SIG-M5 treated with dmso at 0.1 percent for 504 hours (cell line): Measurements from ENCODE around the gene CTNNBIP1.

Source experiments
- DNase-seq: peaks from one replicate; lab custom pipeline; 2025; ENCODE audit not compliant: unreplicated experiment; lab: John Stamatoyannopoulos, UW

The CTNNBIP1 gene

DNA sequence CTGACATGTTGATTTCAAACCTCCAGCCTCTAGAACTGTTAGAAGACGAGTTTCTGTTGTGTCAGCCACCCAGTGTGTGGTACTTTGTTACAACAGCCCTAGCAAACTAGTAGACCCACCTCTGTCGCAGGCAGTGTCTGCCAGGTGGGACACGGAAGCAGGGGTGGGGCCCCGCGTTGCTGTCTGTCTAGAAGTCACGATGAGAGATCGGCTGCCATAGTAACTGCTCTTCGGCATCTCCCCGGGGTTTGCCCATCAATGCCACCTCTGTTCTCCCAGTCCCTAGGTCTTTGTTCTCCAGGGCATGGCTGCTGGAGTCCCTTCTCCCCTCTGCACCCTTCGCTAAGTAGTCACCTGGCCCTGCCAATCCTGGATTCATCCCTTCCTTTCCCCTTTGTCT is 71.1 kb downstream of the CTNNBIP1 start:
- DNase-seq, result no peak

DNA sequence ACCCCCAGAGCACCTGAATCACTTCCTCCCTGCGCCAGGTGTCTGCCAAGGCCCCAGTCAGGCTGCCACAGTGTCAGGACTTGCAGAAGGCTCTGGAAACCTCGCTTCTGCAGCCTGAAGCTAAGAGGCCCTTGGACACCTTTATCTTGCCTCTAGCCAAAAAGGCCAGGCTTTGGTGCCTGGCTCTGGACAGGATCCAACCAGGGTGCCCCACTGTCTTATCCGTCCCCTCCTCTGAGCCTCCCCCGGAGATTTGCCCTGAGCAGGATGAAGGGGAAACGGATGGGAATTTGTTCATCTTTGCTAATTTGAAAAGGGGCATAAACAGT is 73.5 kb downstream of the CTNNBIP1 start:
- DNase-seq, result no peak

DNA sequence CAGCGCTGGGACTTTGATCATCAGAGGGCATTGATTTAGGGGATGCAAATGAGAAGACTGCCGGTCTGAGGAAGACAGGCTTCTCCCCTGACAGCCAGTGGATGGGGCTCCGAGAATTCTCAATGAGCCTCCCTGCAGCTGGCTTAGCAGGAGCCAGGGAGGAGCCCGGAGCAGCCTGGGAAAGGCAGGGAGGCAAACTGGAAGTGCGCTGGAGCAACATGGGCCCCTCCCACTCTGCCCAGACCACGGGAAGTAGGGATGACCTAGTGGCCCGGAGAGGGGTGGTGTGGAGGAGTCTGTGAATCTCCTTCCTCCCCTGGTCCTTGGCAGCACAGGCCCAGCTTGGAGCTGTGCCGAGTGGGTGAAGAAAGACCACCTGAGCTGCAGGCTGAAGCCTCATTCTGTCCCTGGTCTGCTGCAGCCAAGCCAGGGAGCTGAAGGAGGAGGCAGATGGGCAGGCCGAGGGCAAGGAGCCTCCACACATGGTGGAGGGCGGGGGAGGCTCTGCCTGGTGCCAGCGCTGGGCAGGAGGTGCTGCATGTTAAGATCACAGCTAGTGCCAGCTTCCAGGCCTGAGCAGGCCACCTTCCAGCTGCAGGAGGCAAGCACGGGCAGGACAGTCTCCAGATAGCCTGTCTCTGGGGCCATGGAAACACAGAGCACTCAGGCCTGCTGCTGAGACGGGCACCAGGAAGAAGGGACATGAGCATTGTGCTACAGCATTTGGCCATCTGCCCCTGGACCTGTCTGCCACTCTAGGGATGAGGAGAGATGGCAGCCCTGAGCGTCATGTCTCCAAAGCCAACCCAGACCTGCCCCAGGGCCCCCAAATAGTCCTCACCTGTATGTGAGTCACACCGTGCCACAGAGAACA is 74.1 kb downstream of the CTNNBIP1 start:
- no peak for DNase-seq

DNA sequence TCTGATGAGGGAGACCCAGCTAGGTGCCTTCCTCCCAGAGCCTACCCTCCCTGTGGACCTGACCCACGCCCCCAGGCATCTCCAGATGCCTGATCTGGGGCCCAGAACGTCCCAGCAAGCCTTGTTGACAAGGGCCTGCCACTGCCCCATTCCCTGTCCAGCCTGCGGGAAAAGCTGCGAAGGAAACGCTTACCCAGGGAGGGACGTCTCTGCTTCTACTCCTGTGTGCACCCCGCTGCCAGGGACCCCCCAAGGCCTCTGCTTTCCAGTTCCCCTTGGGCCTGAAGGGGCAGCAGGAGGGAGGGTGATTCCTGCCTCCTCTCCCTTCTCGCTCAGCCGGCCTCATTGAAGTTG is 74.7 kb downstream of the CTNNBIP1 start:
- DNase-seq, result no peak

DNA sequence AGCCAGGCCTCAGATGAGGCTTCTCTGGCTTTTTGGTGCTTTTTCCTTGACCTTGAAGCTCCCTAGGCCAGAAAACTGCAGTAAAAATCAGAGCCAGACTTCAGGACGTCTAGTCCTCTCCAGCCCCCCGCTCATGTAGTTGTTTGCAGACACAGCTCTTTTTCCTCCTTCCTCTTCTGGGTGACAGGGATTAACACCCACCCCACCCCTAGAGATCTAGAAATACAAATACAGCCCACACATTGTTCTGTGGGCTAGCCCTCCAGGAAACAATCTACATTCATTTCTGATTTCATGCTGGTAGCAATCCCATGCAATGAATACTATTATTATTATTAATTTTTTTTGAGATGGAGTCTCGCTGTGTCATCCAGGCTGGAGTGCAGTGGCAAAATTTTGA is 76.4 kb downstream of the CTNNBIP1 start:
- no peak for DNase-seq

DNA sequence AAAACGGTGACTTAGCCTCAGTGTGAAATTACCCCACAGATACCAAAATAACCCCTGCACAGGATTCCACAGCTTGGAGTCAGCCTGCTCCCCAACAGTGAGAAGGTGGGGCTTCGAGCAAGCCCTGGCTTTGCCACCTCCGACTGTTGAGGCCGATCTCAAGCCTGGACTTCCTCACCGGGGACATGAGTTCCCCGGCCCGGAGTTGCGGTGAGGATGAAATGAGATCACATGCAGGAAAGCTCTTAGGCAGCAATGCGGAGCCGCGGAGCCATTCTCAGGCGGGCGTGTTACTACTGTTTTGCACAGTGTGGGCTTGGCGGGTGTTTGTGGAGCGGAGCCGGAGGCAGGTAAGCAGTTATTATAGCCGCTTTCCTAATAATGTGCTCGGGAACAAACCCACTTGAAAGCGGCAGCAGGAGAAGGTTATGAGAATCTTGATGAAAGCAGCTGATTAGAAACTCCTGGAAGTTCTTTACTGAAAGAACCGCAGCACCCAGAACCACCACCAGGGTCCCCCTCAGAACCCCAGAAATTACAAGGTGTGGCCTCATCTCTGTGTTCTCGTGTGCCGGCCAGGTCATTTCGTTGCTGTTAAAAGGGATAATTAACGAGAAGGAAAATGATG is 82.4 kb downstream of the CTNNBIP1 start:
- DNase-seq, result no peak

DNA sequence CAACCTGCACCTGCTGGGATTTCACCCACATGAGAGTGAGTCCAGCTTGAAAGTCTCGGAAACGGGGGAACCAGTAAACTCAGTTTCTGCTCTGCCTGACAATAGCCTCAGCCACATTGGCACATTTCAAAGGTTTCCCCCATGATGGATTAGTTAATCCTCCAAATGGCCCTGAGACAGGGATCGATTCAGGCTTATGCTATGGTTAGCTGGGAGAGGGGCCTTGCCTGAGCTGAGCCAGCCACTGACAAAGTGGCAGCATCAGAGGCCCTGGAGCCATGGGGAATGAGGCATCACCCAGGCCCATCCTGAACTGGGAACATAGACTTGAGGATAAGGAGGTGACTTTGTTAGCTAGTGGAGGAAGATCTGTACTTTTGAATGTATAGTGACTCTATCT is 83.5 kb downstream of the CTNNBIP1 start:
- DNase-seq, result no peak

DNA sequence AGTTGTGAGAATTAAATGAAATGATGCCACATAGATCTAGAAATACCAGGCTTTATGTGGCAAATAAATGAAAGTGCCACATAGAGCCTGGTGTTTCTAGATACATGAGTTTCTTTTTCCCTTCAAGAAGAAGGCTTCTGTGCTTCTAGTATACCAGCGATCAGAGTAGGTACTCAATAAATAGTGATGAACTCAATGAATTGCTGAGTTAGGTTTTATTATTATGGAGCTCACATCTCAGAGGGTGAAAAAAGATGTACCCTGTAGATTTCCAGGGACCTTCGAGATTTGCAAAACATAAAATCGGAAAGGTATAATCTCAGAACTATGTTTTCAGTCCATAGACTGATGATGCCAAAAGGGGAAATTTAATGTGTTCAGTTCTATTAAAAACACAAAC is 84.0 kb downstream of the CTNNBIP1 start:
- DNase-seq, result no peak

DNA sequence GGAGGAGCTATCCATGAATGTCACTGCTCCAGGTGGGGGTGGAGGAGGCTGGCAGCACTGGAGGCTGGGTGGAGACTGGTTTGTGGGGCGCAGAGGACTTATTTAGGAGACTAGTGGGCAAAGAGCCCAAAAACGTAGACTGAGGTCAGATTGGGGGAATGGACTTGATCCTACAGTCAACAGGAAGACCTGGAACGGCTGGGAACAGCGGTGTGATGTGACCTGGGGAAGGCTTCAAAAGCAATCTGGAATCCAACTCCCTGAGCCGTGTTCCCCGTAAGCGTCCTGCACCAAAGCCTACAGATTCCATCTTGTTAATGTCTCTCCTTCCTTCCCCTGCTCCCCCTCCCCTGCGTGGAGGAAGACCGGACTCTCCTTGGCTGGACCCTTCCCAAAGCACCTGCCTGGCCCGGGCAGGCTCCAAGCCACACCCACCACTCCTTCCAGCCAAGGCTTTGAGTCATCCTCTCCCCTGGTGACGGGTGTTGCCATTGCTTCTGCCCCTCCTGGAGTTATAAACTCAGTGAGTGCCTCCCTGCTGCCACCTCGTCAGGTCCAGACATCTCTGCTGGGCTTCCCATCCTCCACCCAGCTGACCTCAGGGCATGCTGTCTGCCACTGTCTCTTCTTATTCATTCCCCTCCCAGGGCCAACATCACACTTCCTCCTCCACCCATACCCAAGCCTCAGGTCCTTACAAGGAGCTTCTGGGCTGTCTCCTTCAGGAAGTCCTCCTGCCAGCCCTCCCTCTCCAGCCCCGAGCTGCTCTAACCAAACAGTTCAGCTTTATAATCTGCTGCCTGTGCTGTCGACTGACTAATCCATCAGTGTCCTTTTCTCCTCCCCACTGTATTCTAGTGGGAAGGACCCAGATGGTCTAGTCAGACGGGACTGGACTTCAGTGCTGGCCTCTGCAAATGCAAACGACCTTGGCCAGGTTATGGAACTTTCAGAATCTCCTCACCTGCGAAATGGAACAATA is 84.7 kb downstream of the CTNNBIP1 start:
- DNase-seq, result peak; percentile 83

DNA sequence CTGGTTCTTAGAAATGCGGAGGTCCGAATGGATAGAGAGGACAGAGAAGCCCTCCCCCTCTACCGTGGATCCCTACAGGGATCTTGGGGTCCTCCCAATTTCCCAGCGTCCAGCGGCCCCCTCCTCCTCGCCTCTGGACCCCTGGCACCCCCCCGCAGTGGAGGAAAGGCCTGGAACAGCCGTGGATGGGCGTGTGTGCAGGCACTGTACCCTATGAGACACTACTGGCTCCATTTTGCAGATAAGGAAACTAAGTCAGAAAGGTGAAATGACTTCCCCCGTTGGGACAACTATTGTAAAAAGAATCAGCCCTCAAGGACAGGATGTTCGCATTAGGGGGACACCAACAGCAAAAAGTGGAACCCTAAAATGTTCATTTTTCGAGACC is 85.4 kb downstream of the CTNNBIP1 start:
- no peak for DNase-seq

DNA sequence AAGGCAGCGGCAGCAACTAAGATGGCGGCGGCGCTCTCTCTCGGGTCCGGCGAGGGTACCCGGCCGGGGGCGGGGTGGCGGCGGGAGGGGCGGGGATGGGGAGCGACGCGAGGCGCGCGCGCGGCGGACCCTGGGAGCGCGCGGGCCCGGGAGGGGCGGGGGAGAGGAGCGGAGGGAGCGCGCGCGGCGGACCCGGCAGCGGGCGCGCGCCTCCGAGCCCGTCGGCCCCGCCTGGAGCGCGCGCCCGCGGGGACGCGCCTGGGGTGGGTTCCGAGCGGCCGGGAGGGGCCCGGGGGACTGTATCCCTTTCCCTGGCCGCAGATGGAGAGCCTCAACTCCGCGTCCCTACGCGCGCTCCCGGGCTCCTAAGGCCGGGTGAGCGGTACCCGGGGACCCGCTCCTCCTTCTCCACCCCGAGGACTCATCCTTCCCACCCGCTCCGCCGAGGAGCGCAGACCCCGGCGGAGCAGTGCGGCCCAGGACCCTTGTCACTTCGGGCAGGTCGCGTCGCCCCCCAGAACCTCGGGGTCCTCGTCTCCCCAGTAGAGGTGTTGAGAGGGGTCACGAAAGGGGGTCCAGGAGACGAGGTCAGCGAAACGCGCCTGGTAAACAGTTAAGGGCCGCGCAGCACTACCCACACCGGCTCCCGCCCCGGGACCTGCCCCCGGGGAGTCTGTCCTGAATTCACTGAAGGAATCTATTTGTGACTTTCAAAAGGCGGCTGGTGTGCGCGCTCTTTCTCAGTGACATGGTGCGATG is 85.9 kb downstream of the CTNNBIP1 start, which contains the start of gene CLSTN1:
Gene CLSTN1 (minus strand): TSS at position 23 of the 759 bp plus-strand sequence. CDS start 232 bp downstream, outside the sequence.
- DNase-seq, result peak; percentile 69

DNA sequence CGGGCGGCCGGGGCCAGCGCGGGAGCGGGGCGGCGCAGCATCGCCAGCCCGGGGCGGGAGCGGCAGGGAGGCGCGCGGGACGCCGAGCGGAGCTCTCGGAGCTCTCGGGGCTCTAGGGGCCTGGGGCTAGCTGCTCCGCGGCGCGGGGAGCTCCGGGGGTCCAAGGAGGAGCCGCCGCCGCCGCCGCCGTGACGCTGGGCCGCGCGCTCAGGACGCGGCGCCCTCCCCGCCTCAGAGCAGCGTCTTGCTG is 86.5 kb downstream of the CTNNBIP1 start:
- DNase-seq, result no peak

DNA sequence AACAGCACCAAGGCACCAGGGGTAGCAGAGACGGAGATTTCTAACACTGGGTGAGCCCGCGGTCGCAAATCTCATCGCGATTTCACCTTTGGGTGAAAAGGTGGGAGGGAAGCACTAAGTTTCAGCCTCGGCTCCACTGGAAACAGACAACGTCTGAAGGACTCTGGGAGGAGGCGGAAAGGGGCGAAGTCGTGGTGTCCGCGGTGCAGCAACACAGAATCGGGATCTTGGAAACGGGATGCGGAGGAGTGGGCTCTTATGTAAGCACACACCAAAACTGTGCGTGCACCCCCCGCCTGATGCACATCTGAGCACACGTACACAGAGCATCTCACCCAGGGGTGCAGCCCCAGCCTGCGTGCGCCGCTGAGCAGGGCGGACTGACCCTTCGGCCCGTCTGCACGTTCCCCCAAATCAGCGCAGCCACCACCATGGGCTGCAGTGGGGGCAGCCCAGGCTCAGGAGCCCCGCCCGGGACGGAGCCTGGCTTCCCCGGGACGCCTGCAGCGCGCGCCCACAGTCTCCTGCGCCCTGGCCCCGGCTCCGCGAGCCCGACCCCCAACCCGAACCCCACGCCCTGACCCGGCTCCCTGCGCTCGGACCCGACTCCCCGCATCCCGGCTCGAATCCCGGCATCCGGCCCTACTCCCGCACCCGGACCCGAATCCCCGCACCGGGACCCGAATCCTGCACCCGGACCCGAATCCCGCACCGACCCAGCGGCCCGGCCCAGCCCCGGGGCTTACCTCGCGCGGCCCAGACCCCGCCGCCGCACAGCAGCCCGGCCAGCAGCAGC is 87.0 kb downstream of the CTNNBIP1 start:
- DNase-seq, result no peak

DNA sequence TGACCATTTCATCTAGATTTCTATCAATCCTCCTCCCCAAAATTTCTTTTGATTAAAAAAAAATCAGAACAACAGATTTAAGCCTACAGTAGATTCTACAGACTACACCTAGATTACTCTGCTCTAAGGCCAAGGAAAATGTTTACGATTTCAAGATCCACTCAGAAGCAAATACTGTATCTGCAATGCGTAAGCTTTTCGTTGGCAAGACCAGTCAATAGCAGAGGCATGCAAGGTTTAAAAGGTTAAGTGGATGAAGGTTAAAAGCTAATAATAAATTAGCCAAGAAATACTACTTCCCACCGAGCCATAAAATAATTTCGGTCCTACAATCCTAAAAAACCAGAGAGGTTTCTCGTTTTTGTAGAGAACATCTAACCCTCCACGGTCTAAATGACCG is 87.6 kb downstream of the CTNNBIP1 start:
- DNase-seq, result no peak

DNA sequence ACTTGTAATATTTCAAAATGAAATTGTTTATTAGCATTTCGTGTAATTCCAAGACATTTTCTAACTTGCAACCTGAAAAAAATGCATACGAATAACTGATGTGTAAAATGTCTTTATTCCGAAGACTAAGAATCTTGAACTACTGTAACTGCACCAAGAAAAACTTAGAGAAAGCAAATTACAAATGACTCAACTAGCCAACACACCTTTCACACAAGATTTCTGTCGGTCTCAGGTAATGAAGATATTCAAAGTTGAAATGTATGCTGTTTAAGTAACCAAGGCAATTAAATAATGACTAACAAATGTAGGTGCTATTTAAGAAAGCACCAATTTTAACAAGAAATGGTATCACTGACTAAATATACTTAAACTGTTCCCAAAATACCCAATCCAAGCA is 88.4 kb downstream of the CTNNBIP1 start:
- DNase-seq, result no peak

DNA sequence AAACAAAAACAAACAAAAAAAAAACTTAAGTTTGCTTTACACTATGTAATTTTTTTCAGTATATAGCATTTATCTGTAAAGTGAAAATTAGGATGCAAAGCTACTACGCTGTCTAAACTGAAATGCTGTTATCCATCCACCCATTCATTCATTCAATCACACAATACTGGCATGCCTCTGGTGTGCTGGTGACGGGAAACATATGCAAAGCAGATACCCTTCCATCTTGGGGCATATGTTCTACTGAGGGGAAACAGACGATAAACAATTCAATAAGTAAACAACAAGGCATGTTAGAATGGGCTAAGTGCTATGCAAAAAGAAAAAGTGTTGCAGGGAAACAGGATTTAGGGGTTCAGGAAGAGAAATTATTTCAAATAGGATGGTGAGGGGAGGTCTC is 89.5 kb downstream of the CTNNBIP1 start:
- no peak for DNase-seq

DNA sequence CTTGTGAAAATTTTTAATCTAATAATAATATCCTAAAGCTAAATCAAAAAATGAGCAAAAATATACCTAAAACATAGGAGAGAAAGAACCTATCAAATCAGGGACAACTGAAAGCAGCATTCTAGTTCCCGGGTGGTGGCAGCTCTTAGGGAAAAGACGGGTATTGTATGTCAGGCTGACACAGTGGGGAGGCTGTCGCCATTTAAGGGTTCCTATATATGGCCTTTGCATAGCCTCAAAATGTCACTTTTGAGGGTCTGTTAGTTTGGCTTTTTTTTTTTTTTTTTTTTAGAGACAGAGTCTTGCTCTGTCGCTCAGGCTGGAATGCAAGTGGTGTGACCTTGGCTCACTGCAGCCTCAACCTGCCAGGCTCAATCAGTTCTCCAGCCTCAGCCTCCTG is 92.3 kb downstream of the CTNNBIP1 start:
- DNase-seq, result no peak

DNA sequence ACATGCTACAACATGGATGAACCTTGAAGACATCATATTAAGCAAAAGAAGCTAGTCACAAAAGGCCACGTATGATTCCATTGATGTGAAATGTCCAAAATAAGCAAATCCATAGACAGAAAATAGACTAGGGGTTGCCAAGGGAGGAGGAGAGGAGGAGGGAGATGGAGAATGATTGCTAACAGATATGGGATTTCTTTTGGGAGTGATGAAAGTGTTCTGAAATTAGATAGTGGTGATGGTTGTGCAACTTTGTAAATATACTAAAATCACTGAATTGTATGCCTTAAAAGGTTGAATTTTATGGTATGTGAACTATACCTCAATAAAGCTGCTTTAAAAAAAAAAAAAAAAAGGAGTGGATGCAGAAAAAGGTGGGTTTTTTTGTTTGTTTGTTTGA is 93.9 kb downstream of the CTNNBIP1 start:
- DNase-seq, result no peak

DNA sequence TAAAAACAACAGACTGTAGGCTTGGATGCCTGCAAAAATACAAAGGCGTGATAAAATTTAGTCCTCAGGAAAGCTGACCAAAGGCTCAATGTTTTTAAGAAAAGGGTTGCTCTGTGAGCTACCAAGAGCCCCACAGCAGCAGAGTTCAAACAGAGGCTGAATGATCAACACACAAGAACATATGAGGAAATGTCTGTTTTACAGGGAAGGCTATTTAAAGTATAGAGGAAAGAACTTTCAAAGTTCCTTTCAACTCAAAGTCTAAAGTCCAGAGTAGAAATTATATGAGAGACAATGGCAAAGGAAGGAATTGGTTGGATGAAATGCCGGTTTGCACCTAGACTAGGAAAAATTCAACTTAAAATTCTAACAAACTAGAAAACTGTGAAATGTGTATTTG is 94.9 kb downstream of the CTNNBIP1 start:
- peak; percentile 39 for DNase-seq

DNA sequence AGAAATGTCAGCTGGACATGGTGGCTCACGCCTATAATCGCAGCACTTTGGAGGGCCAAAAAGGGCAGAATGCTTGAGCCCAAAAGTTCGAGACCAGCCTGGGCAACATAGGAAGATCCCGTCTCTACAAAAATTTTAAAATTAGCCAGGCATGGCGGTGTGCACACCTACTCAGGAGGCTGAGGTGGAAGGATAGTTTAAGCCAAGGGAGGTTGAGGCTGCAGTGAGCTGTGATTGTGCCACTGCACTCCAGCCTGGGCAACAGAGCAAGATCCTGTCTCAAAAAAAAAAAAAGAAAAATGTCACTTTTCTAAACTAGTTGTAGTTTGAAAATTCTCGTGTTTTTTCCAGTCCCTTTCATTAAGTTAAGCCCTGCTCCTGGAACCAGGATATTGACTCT is 95.5 kb downstream of the CTNNBIP1 start:
- DNase-seq, result no peak
